ENCODE data around the gene ARL3.

ARL3 gene

GRCh38 chr10:102704915-102705314, 9.3 kb downstream of the ARL3 start:
- Histone ChIP-seq H2AFZ (ENCODE audit: low read depth) (no peak overlapping the region), H3K4me2 (no peak overlapping the region), H3K27me3 (ENCODE audit: insufficient read depth, low read depth) (no peaks in the 10 kb centered on the region), H3K36me3 (ENCODE audit: insufficient read depth) (no peaks in the 10 kb centered on the region), H3K4me1 (ENCODE audit: low read depth, poor library complexity, severe bottlenecking) (no peaks in the 10 kb centered on the region), H3K79me2 (ENCODE audit: insufficient read depth, low read depth) (no peaks in the 10 kb centered on the region), H3K27ac (no peak overlapping the region), H4K20me1 (ENCODE audit: insufficient read depth) (no peaks in the 10 kb centered on the region), H3K9ac (no peak overlapping the region), H3K4me3 (IDR thresholded peaks at IDR 0.05; ENCODE audit: insufficient read depth, low read depth, low read length) (no peak overlapping the region)
- no peak for TF ChIP-seq CTCF (conservative IDR thresholded peaks at IDR 0.05; ENCODE audit: low read depth, low read length)

- H3K79me2 ChIP-seq (ENCODE audit: insufficient read depth, low read depth), result no peaks in the 10 kb centered on the region
- no peak overlapping the region for H3K4me2 ChIP-seq
- H3K36me3 ChIP-seq (ENCODE audit: insufficient read depth), result no peaks in the 10 kb centered on the region
- TF ChIP-seq CTCF (conservative IDR thresholded peaks at IDR 0.05; ENCODE audit: low read depth, low read length), result no peak
- H3K27ac ChIP-seq, result no peak overlapping the region
- no peaks in the 10 kb centered on the region for H3K4me1 ChIP-seq (ENCODE audit: low read depth, poor library complexity, severe bottlenecking)
- no peaks in the 10 kb centered on the region for H3K27me3 ChIP-seq (ENCODE audit: insufficient read depth, low read depth)
- H2AFZ ChIP-seq (ENCODE audit: low read depth), result no peak overlapping the region
- H4K20me1 ChIP-seq (ENCODE audit: insufficient read depth), result no peaks in the 10 kb centered on the region
- no peak overlapping the region for H3K9ac ChIP-seq
- H3K4me3 ChIP-seq (IDR thresholded peaks at IDR 0.05; ENCODE audit: insufficient read depth, low read depth, low read length), result no peak overlapping the region
These were observed 11.5 kb downstream of the ARL3 start for GRCh38 chr10:102702742-102703141.

GRCh38 chr10:102701796-102702195, 12.4 kb downstream of the ARL3 start:
- Histone ChIP-seq H2AFZ (ENCODE audit: low read depth) (no peak overlapping the region), H3K4me1 (ENCODE audit: low read depth, poor library complexity, severe bottlenecking) (no peaks in the 10 kb centered on the region), H3K4me3 (IDR thresholded peaks at IDR 0.05; ENCODE audit: insufficient read depth, low read depth, low read length) (no peak overlapping the region), H3K36me3 (ENCODE audit: insufficient read depth) (no peaks in the 10 kb centered on the region), H3K79me2 (ENCODE audit: insufficient read depth, low read depth) (no peaks in the 10 kb centered on the region), H3K4me2 (no peak overlapping the region), H4K20me1 (ENCODE audit: insufficient read depth) (no peaks in the 10 kb centered on the region), H3K27ac (no peak overlapping the region), H3K9ac (no peak overlapping the region), H3K27me3 (ENCODE audit: insufficient read depth, low read depth) (no peaks in the 10 kb centered on the region)
- no peak for TF ChIP-seq CTCF (conservative IDR thresholded peaks at IDR 0.05; ENCODE audit: low read depth, low read length)

- no peak for TF ChIP-seq CTCF (conservative IDR thresholded peaks at IDR 0.05; ENCODE audit: low read depth, low read length)
- Histone ChIP-seq H4K20me1 (ENCODE audit: insufficient read depth) (no peaks in the 10 kb centered on the region), H3K4me1 (ENCODE audit: low read depth, poor library complexity, severe bottlenecking) (no peaks in the 10 kb centered on the region), H3K27ac (no peak overlapping the region), H2AFZ (ENCODE audit: low read depth) (no peak overlapping the region), H3K4me3 (IDR thresholded peaks at IDR 0.05; ENCODE audit: insufficient read depth, low read depth, low read length) (no peak overlapping the region), H3K9ac (no peak overlapping the region), H3K36me3 (ENCODE audit: insufficient read depth) (no peaks in the 10 kb centered on the region), H3K4me2 (no peak overlapping the region), H3K79me2 (ENCODE audit: insufficient read depth, low read depth) (no peaks in the 10 kb centered on the region), H3K27me3 (ENCODE audit: insufficient read depth, low read depth) (no peaks in the 10 kb centered on the region)
These were observed 12.9 kb downstream of the ARL3 start for GRCh38 chr10:102701272-102701671.

GRCh38 chr10:102698894-102699293, 15.3 kb downstream of the ARL3 start:
- H2AFZ ChIP-seq (ENCODE audit: low read depth), result no peak overlapping the region
- H3K9ac ChIP-seq, result no peak overlapping the region
- no peaks in the 10 kb centered on the region for H3K36me3 ChIP-seq (ENCODE audit: insufficient read depth)
- H3K4me2 ChIP-seq, result no peak overlapping the region
- H4K20me1 ChIP-seq (ENCODE audit: insufficient read depth), result no peaks in the 10 kb centered on the region
- H3K27ac ChIP-seq, result no peak overlapping the region
- no peak overlapping the region for H3K4me3 ChIP-seq (IDR thresholded peaks at IDR 0.05; ENCODE audit: insufficient read depth, low read depth, low read length)
- no peaks in the 10 kb centered on the region for H3K79me2 ChIP-seq (ENCODE audit: insufficient read depth, low read depth)
- no peak for TF ChIP-seq CTCF (conservative IDR thresholded peaks at IDR 0.05; ENCODE audit: low read depth, low read length)
- H3K4me1 ChIP-seq (ENCODE audit: low read depth, poor library complexity, severe bottlenecking), result no peaks in the 10 kb centered on the region
- no peaks in the 10 kb centered on the region for H3K27me3 ChIP-seq (ENCODE audit: insufficient read depth, low read depth)
